BLaER1 (cell line): ENCODE measurements around the gene HACE1.
"Not testable (repeated sequence)": the region's sequence is repeated elsewhere in the genome, so short reads cannot be mapped to it uniquely, and the experiment has no call there.

ENCODE experiments used
- H3K27ac ChIP-seq: shearing (Covaris generic); formaldehyde crosslinking; 2 replicates; pipeline ENCODE4 v1.8.1; 2022
- H3K27me3 ChIP-seq: shearing (Covaris generic); formaldehyde crosslinking; 2 replicates; pipeline ENCODE4 v1.8.1; 2022
- H3K36me3 ChIP-seq: shearing (Covaris generic); formaldehyde crosslinking; 2 replicates; pipeline ENCODE4 v1.8.1; 2022
- H3K4me1 ChIP-seq: shearing (Covaris generic); formaldehyde crosslinking; 2 replicates; pipeline ENCODE4 v1.8.1; 2022
- H3K4me2 ChIP-seq: shearing (Covaris generic); formaldehyde crosslinking; 2 replicates; pipeline ENCODE4 v1.8.1; 2022
- H3K4me3 ChIP-seq: shearing (Covaris generic); formaldehyde crosslinking; 2 replicates; pipeline ENCODE4 v1.8.1; 2022
- H3K9ac ChIP-seq: shearing (Covaris generic); formaldehyde crosslinking; 2 replicates; pipeline ENCODE4 v1.8.1; 2022
- H3K9me3 ChIP-seq: shearing (Covaris generic); formaldehyde crosslinking; 2 replicates; pipeline ENCODE4 v1.8.1; 2022
- H4K20me1 ChIP-seq: shearing (Covaris generic); formaldehyde crosslinking; 2 replicates; pipeline ENCODE4 v1.8.1; 2022
- Cebpa-rat ChIP-seq: shearing (Covaris generic); IDR thresholded peaks from 2 replicates; pipeline ENCODE4 v1.8.1; 2022

Gene HACE1

DNA sequence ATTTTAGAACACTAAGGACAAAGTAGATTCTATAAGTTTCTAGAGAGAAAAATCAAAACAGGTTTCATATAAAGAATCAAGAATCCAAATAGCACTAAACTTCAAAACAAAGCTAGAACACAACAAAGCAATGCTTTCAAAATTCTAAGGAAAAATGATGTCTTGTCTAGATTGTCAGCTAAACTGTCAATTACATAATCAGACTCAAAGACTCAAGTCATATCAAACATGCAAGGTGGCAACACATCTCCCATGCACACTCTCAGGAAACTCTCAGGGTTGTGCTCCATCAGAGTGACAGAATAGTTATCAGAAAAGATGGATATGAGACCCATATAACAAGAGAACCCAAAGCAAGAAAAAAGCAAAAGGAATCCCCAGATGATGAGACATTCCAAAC is 23.9 kb downstream of the HACE1 start:
- H3K4me1 ChIP-seq, result no peaks in the 10 kb centered on the region
- H3K27me3 ChIP-seq, result no peaks in the 10 kb centered on the region
- H3K4me3 ChIP-seq, result no peak overlapping the region
- no peak overlapping the region for H3K9ac ChIP-seq
- H3K36me3 ChIP-seq, result peaks cover 38% of the 10 kb centered on the region
- TF ChIP-seq Cebpa-rat, result no peak
- H3K27ac ChIP-seq, result no peak overlapping the region
- no peaks in the 10 kb centered on the region for H3K9me3 ChIP-seq
- no peak overlapping the region for H3K4me2 ChIP-seq
- no peaks in the 10 kb centered on the region for H4K20me1 ChIP-seq

DNA sequence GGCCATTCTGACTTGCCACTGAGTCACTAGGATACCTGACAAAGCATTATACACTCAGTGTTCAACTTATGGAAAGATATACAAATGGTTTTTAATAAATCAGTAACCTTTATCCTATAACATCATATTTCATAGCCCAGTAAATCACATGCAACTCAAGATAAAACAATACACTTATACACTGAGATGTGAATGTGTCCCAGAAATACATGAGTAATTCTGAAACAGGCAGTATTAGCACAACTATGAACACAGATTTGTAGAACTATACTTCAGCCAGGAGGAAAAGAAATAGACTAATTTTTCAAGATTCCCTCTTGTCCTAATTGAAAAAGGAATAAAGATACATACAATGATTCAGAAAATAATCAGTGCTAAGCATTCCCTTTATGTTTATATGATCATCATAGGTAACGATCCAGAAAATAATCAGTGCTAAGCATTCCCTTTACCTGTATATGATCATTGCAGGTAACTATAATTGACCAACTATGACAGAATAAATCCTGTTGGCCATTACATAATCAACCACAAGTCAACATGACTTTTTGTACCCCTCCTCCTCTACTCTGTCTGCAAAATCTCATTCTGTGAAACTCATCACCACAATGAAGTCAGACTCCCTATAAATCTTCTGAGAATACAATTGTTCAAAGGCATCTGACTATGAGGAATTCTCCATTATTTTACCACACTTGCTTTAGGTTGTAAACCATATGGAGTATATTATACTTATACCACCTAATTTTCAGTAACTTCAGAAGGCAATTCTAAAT is 30.3 kb downstream of the HACE1 start:
- no peak overlapping the region for H3K27ac ChIP-seq
- H3K9me3 ChIP-seq, result peaks cover 10% of the 10 kb centered on the region
- H3K4me1 ChIP-seq, result no peaks in the 10 kb centered on the region
- no peak overlapping the region for H3K4me3 ChIP-seq
- peaks cover 35% of the 10 kb centered on the region for H3K36me3 ChIP-seq
- H3K9ac ChIP-seq, result no peak overlapping the region
- H3K27me3 ChIP-seq, result no peaks in the 10 kb centered on the region
- no peak overlapping the region for H3K4me2 ChIP-seq
- no peaks in the 10 kb centered on the region for H4K20me1 ChIP-seq
- no peak for TF ChIP-seq Cebpa-rat

DNA sequence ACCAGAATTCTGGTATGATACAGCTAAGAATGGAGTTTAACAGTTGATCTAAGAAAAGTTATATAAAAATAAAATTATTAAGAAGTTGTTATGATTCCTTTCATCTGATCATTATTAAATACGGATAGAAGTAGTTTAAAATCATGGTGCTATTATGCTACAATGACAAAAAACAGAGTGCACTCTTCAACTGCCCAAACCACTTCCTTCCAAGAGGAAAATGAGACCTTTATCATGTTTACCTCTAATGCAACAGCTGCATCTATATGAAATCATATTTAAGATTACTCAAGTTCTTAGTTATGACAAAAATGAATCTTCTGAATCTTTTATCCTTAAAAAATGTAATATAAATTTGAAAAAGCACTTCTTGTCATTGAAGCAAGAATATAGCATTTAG is 31.2 kb downstream of the HACE1 start:
- Histone ChIP-seq H3K4me1 (no peaks in the 10 kb centered on the region), H3K4me3 (no peak overlapping the region), H3K36me3 (peaks cover 29% of the 10 kb centered on the region), H3K27me3 (no peaks in the 10 kb centered on the region), H3K9ac (no peak overlapping the region), H3K27ac (no peak overlapping the region), H3K4me2 (no peak overlapping the region), H4K20me1 (no peaks in the 10 kb centered on the region), H3K9me3 (peaks cover 10% of the 10 kb centered on the region)
- no peak for TF ChIP-seq Cebpa-rat

DNA sequence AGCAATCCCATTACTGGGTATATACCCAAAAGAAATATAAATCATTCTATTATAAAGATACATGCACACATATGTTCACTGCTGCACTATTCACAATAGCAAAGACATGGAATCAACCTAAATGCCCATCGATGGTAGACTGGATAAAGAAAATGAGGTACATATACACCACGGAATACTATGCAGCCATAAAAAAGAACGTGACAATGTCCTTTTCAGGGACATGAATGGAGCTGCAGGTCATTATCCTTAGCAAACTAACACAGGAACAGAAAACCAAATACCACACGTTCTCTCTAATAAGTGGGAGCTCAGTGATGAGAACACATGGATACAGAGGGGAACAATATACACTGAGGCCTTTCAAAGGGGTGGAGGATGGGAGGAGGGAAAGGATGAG is 38.9 kb downstream of the HACE1 start:
- not testable (repeated sequence) for H3K9ac ChIP-seq, H4K20me1 ChIP-seq, H3K27ac ChIP-seq, H3K4me3 ChIP-seq, H3K4me2 ChIP-seq, H3K27me3 ChIP-seq, H3K4me1 ChIP-seq
- peaks cover 18% of the 10 kb centered on the region for H3K9me3 ChIP-seq
- peaks cover 43% of the 10 kb centered on the region for H3K36me3 ChIP-seq

DNA sequence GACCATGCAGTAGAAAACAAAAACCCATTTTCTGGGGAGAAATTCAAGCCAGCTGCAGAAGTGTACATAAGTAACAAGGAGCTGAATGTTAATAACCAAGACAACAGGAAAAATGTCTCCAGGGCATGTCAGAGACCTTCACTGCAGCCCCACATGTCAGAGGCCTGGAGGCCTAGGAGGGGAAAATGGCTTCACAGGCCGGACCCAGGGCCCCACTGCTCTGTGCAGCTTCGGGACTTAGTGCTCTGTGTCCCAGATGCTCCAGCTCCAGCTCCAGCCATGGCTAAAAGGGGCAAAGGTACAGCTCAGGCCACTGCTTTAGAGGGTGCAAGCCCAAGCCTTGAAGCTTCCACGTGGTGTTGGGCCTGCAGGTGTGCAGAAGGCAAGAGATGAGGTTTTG is 43.6 kb downstream of the HACE1 start:
- no peaks in the 10 kb centered on the region for H4K20me1 ChIP-seq
- H3K27ac ChIP-seq, result no peak overlapping the region
- H3K27me3 ChIP-seq, result no peaks in the 10 kb centered on the region
- H3K36me3 ChIP-seq, result peaks cover 22% of the 10 kb centered on the region
- H3K9me3 ChIP-seq, result peaks cover 7% of the 10 kb centered on the region; the same call in 1 of the 2 replicates
- no peak for TF ChIP-seq Cebpa-rat
- no peak overlapping the region for H3K9ac ChIP-seq
- H3K4me3 ChIP-seq, result no peak overlapping the region
- no peaks in the 10 kb centered on the region for H3K4me1 ChIP-seq
- no peak overlapping the region for H3K4me2 ChIP-seq

DNA sequence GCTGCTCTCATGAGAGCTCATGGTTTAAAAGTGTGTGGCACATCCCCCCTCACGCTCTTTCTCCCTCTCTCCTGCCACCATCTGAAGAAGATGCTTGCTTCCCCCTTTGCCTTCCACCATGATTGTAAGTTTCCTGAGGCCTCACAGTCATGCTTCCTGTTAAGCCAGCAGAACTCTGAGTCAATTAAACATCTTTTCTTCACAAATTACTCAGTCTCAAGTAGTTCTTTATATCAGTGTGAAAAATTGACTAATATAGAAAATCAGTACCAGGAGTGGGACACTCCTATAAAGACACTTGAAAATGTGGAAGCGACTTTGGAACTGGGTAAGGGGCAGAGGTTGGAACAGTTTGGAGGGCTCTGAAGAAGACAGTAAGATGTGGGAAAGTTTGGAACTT is 45.0 kb downstream of the HACE1 start:
- no peak for TF ChIP-seq Cebpa-rat
- H3K27me3 ChIP-seq, result no peaks in the 10 kb centered on the region
- no peak overlapping the region for H3K4me2 ChIP-seq
- H3K4me1 ChIP-seq, result no peaks in the 10 kb centered on the region
- H3K9ac ChIP-seq, result no peak overlapping the region
- no peak overlapping the region for H3K4me3 ChIP-seq
- no peaks in the 10 kb centered on the region for H3K9me3 ChIP-seq
- no peak overlapping the region for H3K27ac ChIP-seq
- no peaks in the 10 kb centered on the region for H4K20me1 ChIP-seq
- H3K36me3 ChIP-seq, result peaks cover 16% of the 10 kb centered on the region

DNA sequence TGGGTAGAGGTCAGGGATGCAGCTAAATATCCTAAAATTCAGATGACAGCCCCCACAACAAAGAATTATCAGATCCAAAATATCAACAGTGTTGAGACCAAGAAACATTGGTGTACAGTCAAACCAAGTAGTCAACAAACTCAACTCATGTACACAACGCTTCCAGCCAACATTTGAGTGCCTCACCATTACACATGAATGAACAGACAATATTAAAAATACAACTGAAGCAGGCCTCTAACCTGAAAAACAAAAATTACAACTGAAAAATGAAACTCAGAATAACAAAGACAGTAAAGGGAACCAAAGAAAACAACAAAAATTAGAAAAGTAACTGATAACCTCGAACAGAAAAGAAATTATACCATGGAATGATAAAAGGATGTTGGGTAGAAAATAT is 46.2 kb downstream of the HACE1 start:
- peaks cover 16% of the 10 kb centered on the region for H3K36me3 ChIP-seq
- H4K20me1 ChIP-seq, result no peaks in the 10 kb centered on the region
- no peak overlapping the region for H3K27ac ChIP-seq
- H3K4me3 ChIP-seq, result no peak overlapping the region
- no peak overlapping the region for H3K9ac ChIP-seq
- TF ChIP-seq Cebpa-rat, result no peak
- H3K4me1 ChIP-seq, result no peaks in the 10 kb centered on the region
- no peaks in the 10 kb centered on the region for H3K27me3 ChIP-seq
- no peaks in the 10 kb centered on the region for H3K9me3 ChIP-seq
- H3K4me2 ChIP-seq, result no peak overlapping the region

DNA sequence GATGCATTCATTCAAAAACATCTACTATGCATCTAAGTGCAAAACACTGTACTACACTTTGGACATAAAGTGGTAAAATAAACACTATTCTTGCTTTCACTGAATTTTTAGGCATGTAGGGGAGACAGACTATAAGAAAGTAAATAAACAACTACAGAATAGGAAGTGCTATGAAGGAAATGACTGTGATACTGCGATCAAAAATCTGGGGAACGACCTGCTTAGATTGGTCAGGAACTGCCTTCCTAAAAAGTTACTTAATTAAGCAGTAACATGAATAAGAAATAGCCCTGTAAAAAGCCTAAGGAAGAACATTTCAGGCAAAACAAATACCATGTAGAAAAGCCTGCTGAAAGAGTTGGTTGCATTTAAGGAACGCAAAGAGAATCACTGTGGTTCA is 50.6 kb downstream of the HACE1 start:
- Histone ChIP-seq H3K9me3 (peaks cover 17% of the 10 kb centered on the region), H3K27me3 (no peaks in the 10 kb centered on the region), H3K9ac (no peak overlapping the region), H3K36me3 (peaks cover 14% of the 10 kb centered on the region), H4K20me1 (no peaks in the 10 kb centered on the region), H3K4me3 (no peak overlapping the region), H3K4me2 (no peak overlapping the region), H3K4me1 (no peaks in the 10 kb centered on the region), H3K27ac (no peak overlapping the region)
- no peak for TF ChIP-seq Cebpa-rat

DNA sequence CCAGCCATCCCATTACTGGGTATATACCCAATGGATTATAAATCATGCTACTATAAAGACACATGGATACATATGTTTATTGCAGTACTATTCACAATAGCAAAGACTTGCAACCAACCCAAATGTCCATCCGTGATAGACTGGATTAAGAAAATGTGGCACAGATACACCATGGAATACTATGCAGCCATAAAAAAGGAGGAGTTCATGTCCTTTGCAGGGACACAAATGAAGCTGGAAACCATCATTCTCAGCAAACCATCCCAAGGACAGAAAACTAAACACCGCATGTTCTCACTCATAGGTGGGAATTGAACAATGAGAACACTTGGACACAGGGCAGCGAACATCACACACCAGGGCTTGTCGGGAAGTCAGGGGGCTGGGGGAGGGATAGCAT is 54.4 kb downstream of the HACE1 start:
- not testable (repeated sequence) for H3K27me3 ChIP-seq, H3K27ac ChIP-seq, H3K4me3 ChIP-seq, H3K9ac ChIP-seq, H3K4me1 ChIP-seq, H4K20me1 ChIP-seq, H3K4me2 ChIP-seq
- Histone ChIP-seq H3K9me3 (peaks cover 29% of the 10 kb centered on the region), H3K36me3 (peaks cover 27% of the 10 kb centered on the region)

DNA sequence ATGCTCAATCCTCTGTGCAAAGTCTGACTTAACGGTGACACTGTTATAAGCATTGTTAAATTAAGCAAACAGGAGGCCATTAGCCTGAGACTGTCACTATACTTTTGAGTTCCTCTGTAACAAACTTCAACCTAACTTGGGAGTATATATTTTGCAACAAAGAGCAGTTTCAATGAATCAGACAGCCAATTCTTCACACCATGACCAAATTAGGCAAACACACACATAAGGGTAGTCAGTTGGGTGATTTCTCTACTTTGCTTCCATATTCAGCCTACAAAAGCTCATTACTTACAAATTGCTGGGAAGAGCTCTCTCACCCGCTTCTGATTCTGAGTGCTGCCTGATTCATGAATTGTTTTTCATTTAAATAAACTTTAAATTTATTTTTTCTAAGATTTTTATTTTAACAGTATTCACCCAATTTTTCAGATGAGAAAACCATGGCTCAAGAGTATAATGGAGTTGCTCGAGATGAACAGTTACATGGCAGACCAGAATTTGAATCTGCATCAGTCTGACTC is 60.5 kb downstream of the HACE1 start:
- no peak for TF ChIP-seq Cebpa-rat
- peaks cover 26% of the 10 kb centered on the region for H3K36me3 ChIP-seq

More for the DNA sequence above, 60.5 kb downstream of the HACE1 start:
- Histone ChIP-seq H3K4me1 (no peaks in the 10 kb centered on the region), H3K9ac (no peak overlapping the region), H4K20me1 (no peaks in the 10 kb centered on the region), H3K27ac (no peak overlapping the region), H3K27me3 (no peaks in the 10 kb centered on the region), H3K4me3 (no peak overlapping the region), H3K4me2 (no peak overlapping the region), H3K9me3 (peaks cover 14% of the 10 kb centered on the region; the same call in 1 of the 2 replicates)
